ENCODE data around the gene OR1I1.
"Not testable (repeated sequence)": the region's sequence is repeated elsewhere in the genome, so short reads cannot be mapped to it uniquely, and the experiment has no call there.

OR1I1 gene

GRCh38 chr19:15081911-15082310 lies at the start of gene OR1I1:
OR1I1 (plus strand) TSS chr19:15082211; CDS start chr19:15087066, 4,855 bp downstream.
- DNase-seq (ENCODE audit: extremely low spot score, insufficient read length, low read depth) (no peak), FAIRE-seq (no peak)

GRCh38 chr19:15035795-15036311 lies 46.2 kb upstream of the OR1I1 start:
- DNase-seq (ENCODE audit: extremely low spot score, insufficient read length, low read depth) (no peak), FAIRE-seq (no peak)

GRCh38 chr19:15037586-15037985 lies 44.4 kb upstream of the OR1I1 start:
- no peak for DNase-seq (ENCODE audit: extremely low spot score, insufficient read length, low read depth)
- FAIRE-seq: no peak

- FAIRE-seq (no peak), DNase-seq (ENCODE audit: extremely low spot score, insufficient read length, low read depth) (no peak)
Observed at GRCh38 chr19:15038294-15038693, 43.7 kb upstream of the OR1I1 start.

GRCh38 chr19:15042003-15042402 lies 40.0 kb upstream of the OR1I1 start:
- no peak for FAIRE-seq

GRCh38 chr19:15042826-15043225 lies 39.2 kb upstream of the OR1I1 start:
- DNase-seq (ENCODE audit: extremely low spot score, insufficient read length, low read depth) (no peak), FAIRE-seq (no peak)

More at GRCh38 chr19:15042003-15042402, 40.0 kb upstream of the OR1I1 start:
- no peak for DNase-seq (ENCODE audit: extremely low spot score, insufficient read length, low read depth)

- DNase-seq (ENCODE audit: extremely low spot score, insufficient read length, low read depth) (no peak), FAIRE-seq (no peak)
Observed at GRCh38 chr19:15045506-15045905, 36.5 kb upstream of the OR1I1 start.

GRCh38 chr19:15047680-15048079 lies 34.3 kb upstream of the OR1I1 start:
- FAIRE-seq: no peak
- no peak for DNase-seq (ENCODE audit: extremely low spot score, insufficient read length, low read depth)

GRCh38 chr19:15048128-15048527 lies 33.9 kb upstream of the OR1I1 start:
- FAIRE-seq: no peak
- DNase-seq (ENCODE audit: extremely low spot score, insufficient read length, low read depth): no peak

- FAIRE-seq (no peak), DNase-seq (ENCODE audit: extremely low spot score, insufficient read length, low read depth) (no peak)
Observed at GRCh38 chr19:15048885-15049541, 33.0 kb upstream of the OR1I1 start, which contains the start of gene CASP14. CASP14 (plus strand) TSS chr19:15049480; CDS start chr19:15052252, 2,772 bp downstream.

GRCh38 chr19:15050639-15051038 lies 31.4 kb upstream of the OR1I1 start:
- FAIRE-seq: no peak

GRCh38 chr19:15062036-15062435 lies 20.0 kb upstream of the OR1I1 start:
- DNase-seq (ENCODE audit: extremely low spot score, insufficient read length, low read depth) (no peak), FAIRE-seq (no peak)

More at GRCh38 chr19:15050639-15051038, 31.4 kb upstream of the OR1I1 start:
- DNase-seq (ENCODE audit: extremely low spot score, insufficient read length, low read depth): no peak

GRCh38 chr19:15070386-15070785 lies 11.6 kb upstream of the OR1I1 start:
- DNase-seq (ENCODE audit: extremely low spot score, insufficient read length, low read depth); FAIRE-seq: not testable (repeated sequence)

- no peak for DNase-seq (ENCODE audit: extremely low spot score, insufficient read length, low read depth)
- FAIRE-seq: no peak
Observed at GRCh38 chr19:15072930-15073647, 8.9 kb upstream of the OR1I1 start.

- DNase-seq (ENCODE audit: extremely low spot score, insufficient read length, low read depth) (no peak), FAIRE-seq (no peak)
Observed at GRCh38 chr19:15074371-15074770, 7.6 kb upstream of the OR1I1 start.

GRCh38 chr19:15075806-15076205 lies 6.2 kb upstream of the OR1I1 start:
- DNase-seq (ENCODE audit: extremely low spot score, insufficient read length, low read depth): no peak
- no peak for FAIRE-seq

GRCh38 chr19:15080002-15080401 lies 2.0 kb upstream of the OR1I1 start:
- not testable (repeated sequence) for DNase-seq (ENCODE audit: extremely low spot score, insufficient read length, low read depth); FAIRE-seq

- DNase-seq (ENCODE audit: extremely low spot score, insufficient read length, low read depth): no peak
- FAIRE-seq: no peak
Observed at GRCh38 chr19:15087182-15087581, 5.2 kb downstream of the OR1I1 start.

GRCh38 chr19:15091918-15092753 lies 10.1 kb downstream of the OR1I1 start:
- FAIRE-seq (peak; percentile 54), DNase-seq (ENCODE audit: extremely low spot score, insufficient read length, low read depth) (no peak)

GRCh38 chr19:15093001-15093400 lies 11.0 kb downstream of the OR1I1 start:
- FAIRE-seq (no peak), DNase-seq (ENCODE audit: extremely low spot score, insufficient read length, low read depth) (no peak)

Data from GM18507 (cell line).